HepG2 (cell line): Measurements from ENCODE around the gene TPSD1. TPM values are rescaled to one million over a fixed set of nuclear protein-coding genes. Genes with fewer than 3 reads are reported as not detected.
A peak's percentile ranks its signal among the peaks of the same experiment; 100 is the strongest.
"Not testable (repeated sequence)": the region's sequence is repeated elsewhere in the genome, so short reads cannot be mapped to it uniquely, and the experiment has no call there.

Experiments used
- ATAC-seq: fragments of 200-7000 bp; cut with Tn5 transposase; 3 replicates; pipeline ENCODE4 v1.9.1; 2020; ENCODE audit warnings: mild to moderate bottlenecking, moderate library complexity
- BruUV-seq: library from RNA; stranded (reverse); fragments of 400-500 nt; replicated peaks from 2 replicates; lab custom pipeline; 2021; lab: Mats Ljungman, UMichigan
- CTCF ChIA-PET: fragments of 300-600 bp; formaldehyde crosslinking; extraction: SDS; loops from one replicate; lab custom pipeline; 2021; ENCODE audit warnings: low total read pairs, inconsistent platforms, low intra/inter-chr PET ratio; lab: Yijun Ruan, JAX
- POLR2A ChIA-PET: fragments of 350-600 bp; sonication (Branson Sonifier 250); formaldehyde crosslinking; loops from one replicate; lab custom pipeline; 2020; ENCODE audit warnings: antibody characterized with exemption, inconsistent platforms; lab: Yijun Ruan, JAX
- DNase-seq: peaks from one replicate; pipeline ENCODE4 v3.0.0-alpha.2; 2015; ENCODE audit warnings: low spot score
- FAIRE-seq: peaks from 3 replicates; lab custom pipeline; 2011; peaks lifted over from hg19 to GRCh38; lab: Jason Lieb, UNC
- H2AFZ ChIP-seq: one replicate; pipeline ENCODE4 v1.6.1; 2011; ENCODE audit warnings: low read length, inconsistent platforms
- H3K27ac ChIP-seq: fragments of 300-600 bp; 3 replicates; pipeline ENCODE4 v1.8.0; 2011; ENCODE audit warnings: mixed run types, mild to moderate bottlenecking, mixed read lengths, low read length, inconsistent platforms; ENCODE audit not compliant: insufficient read depth; ENCODE audit errors: extremely low read length
- H3K27me3 ChIP-seq, 2 experiments: fragments of 200-600 bp in 1 of 2; 2 replicates in 1 of 2; 3 replicates in 1 of 2; pipeline versions ENCODE4 v1.6.0 to v1.8.0; 2011; ENCODE audit warnings: low read length in 2 of 2, mild to moderate bottlenecking in 2 of 2, moderate library complexity in 2 of 2, inconsistent platforms in 1 of 2; ENCODE audit not compliant: insufficient read depth in 2 of 2, control insufficient read depth in 1 of 2
- H3K36me3 ChIP-seq, 2 experiments: fragments of 200-600 bp in 1 of 2; replicated peaks in 1 of 2; 2 replicates in 1 of 2; 3 replicates in 1 of 2; pipeline versions ENCODE4 v1.5.1 to v1.8.0; 2011; ENCODE audit warnings: low read length in 2 of 2, inconsistent platforms in 1 of 2; ENCODE audit not compliant: insufficient read depth in 2 of 2, control insufficient read depth in 1 of 2
- H3K4me1 ChIP-seq: 2 replicates; pipeline ENCODE4 v1.5.1; 2012; ENCODE audit warnings: low read length, inconsistent platforms; ENCODE audit not compliant: insufficient read depth
- H3K4me2 ChIP-seq: 2 replicates; pipeline ENCODE4 v1.6.0; 2011; ENCODE audit warnings: low read depth, low read length, inconsistent platforms
- H3K4me3 ChIP-seq, 3 experiments: fragments of 200-600 bp in 1 of 3; sonication (generic), shearing (Covaris generic) in 1 of 3; replicated peaks in 1 of 3; 2 replicates each; pipeline ENCODE4 v1.5.1; 2011 to 2016; ENCODE audit warnings: low read length in 3 of 3, inconsistent platforms in 2 of 3, low read depth in 2 of 3, mild to moderate bottlenecking in 2 of 3, control low read depth in 1 of 3, mixed read lengths in 1 of 3; ENCODE audit not compliant: insufficient read depth in 1 of 3
- H3K79me2 ChIP-seq: one replicate; pipeline ENCODE4 v1.6.1; 2011; ENCODE audit warnings: low read length, inconsistent platforms; ENCODE audit not compliant: insufficient read depth
- H3K9ac ChIP-seq: 2 replicates; pipeline ENCODE4 v1.6.0; 2011; ENCODE audit warnings: mild to moderate bottlenecking, low read depth, low read length, inconsistent platforms; ENCODE audit not compliant: insufficient read depth
- H3K9me3 ChIP-seq: 2 replicates; pipeline ENCODE4 v1.5.1; 2012; ENCODE audit warnings: mild to moderate bottlenecking, low read length
- H4K20me1 ChIP-seq: 2 replicates; pipeline ENCODE4 v1.6.0; 2011; ENCODE audit warnings: inconsistent platforms, mild to moderate bottlenecking, low read length, moderate library complexity; ENCODE audit not compliant: insufficient read depth
- AHDC1 ChIP-seq: sonication (generic); formaldehyde crosslinking; IDR thresholded peaks from 2 replicates; pipeline ENCODE4 v1.5.1; 2020; ENCODE audit warnings: mild to moderate bottlenecking, missing genetic modification reagents, borderline replicate concordance
- EP300 ChIP-seq, 3 experiments: sonication (generic) in 1 of 3; formaldehyde crosslinking in 1 of 3; IDR thresholded peaks; 2 replicates each; pipeline versions ENCODE4 v1.5.1 to v1.6.1; 2011 to 2020; ENCODE audit warnings: low read depth in 2 of 3, low read length in 2 of 3, borderline replicate concordance in 1 of 3, improper control_type of control experiment in 1 of 3, mild to moderate bottlenecking in 1 of 3, missing genetic modification reagents in 1 of 3, moderate library complexity in 1 of 3
- GABPB1 ChIP-seq: IDR thresholded peaks from 2 replicates; pipeline ENCODE4 v1.6.1; 2016; ENCODE audit warnings: mild to moderate bottlenecking, missing genetic modification reagents, moderate library complexity, missing compliant biosample characterization
- GTF2F1 ChIP-seq: fragments of 150-350 bp; IDR thresholded peaks from 2 replicates; pipeline ENCODE4 v1.6.1; 2014; ENCODE audit warnings: low read length
- HNRNPL ChIP-seq: fragments of 200-400 bp; formaldehyde crosslinking; IDR thresholded peaks from 2 replicates; pipeline ENCODE4 v1.6.1; 2017; ENCODE audit warnings: mild to moderate bottlenecking, low read depth, low read length
- HOXA3 ChIP-seq: sonication (generic); formaldehyde crosslinking; IDR thresholded peaks from 2 replicates; pipeline ENCODE4 v1.5.0; 2020; ENCODE audit warnings: missing genetic modification reagents
- PHF21A ChIP-seq: sonication (generic); formaldehyde crosslinking; IDR thresholded peaks from 2 replicates; pipeline ENCODE4 v1.5.0; 2020; ENCODE audit warnings: mild to moderate bottlenecking, missing genetic modification reagents
- SOX6 ChIP-seq, 2 experiments: fragments of 450-650 bp in 1 of 2; sonication (generic) in 1 of 2; formaldehyde crosslinking in 1 of 2; IDR thresholded peaks; 2 replicates each; pipeline versions ENCODE4 v1.4.0 to v1.6.1; 2017 to 2020; ENCODE audit warnings: antibody characterized with exemption in 1 of 2, mild to moderate bottlenecking in 1 of 2, missing genetic modification reagents in 1 of 2
- TBX2 ChIP-seq: sonication (generic); formaldehyde crosslinking; IDR thresholded peaks from 2 replicates; pipeline ENCODE4 v1.5.0; 2020; ENCODE audit warnings: missing genetic modification reagents, mild to moderate bottlenecking, borderline replicate concordance
- TCF12 ChIP-seq, 2 experiments: fragments of 450-650 bp in 1 of 2; sonication (generic) in 1 of 2; formaldehyde crosslinking in 1 of 2; IDR thresholded peaks; 2 replicates each; pipeline versions ENCODE4 v1.6.1 to v1.8.0; 2017 to 2022; ENCODE audit warnings: antibody characterized with exemption in 1 of 2, mild to moderate bottlenecking in 1 of 2, missing genetic modification reagents in 1 of 2, moderate library complexity in 1 of 2
- TEAD3 ChIP-seq: optimal IDR thresholded peaks from 2 replicates; pipeline ENCODE3; 2016; ENCODE audit warnings: borderline replicate concordance
- THAP11 ChIP-seq: IDR thresholded peaks from 2 replicates; pipeline ENCODE4 v1.6.1; 2016; ENCODE audit warnings: missing biosample characterization, missing genetic modification reagents
- ZFY ChIP-seq: sonication (generic); formaldehyde crosslinking; IDR thresholded peaks from 2 replicates; pipeline ENCODE4 v1.4.0; 2020; ENCODE audit warnings: missing genetic modification reagents
- ZNF160 ChIP-seq: sonication (generic); formaldehyde crosslinking; IDR thresholded peaks from 2 replicates; pipeline ENCODE4 v1.8.0; 2022; ENCODE audit warnings: mild to moderate bottlenecking, inconsistent platforms, missing genetic modification reagents
- ZNF430 ChIP-seq: sonication (generic); formaldehyde crosslinking; IDR thresholded peaks from 2 replicates; pipeline ENCODE4 v1.9.0; 2021; ENCODE audit warnings: mild to moderate bottlenecking, missing genetic modification reagents
- ZNF556 ChIP-seq: sonication (generic); formaldehyde crosslinking; IDR thresholded peaks from 2 replicates; pipeline ENCODE4 v1.4.0; 2020; ENCODE audit warnings: mild to moderate bottlenecking, missing genetic modification reagents, borderline replicate concordance
- ZSCAN21 ChIP-seq: sonication (generic); formaldehyde crosslinking; IDR thresholded peaks from 2 replicates; pipeline ENCODE4 v1.8.0; 2022; ENCODE audit warnings: mild to moderate bottlenecking, missing genetic modification reagents, moderate library complexity, borderline replicate concordance
- WGBS: methylation state at CpG from one replicate; pipeline ENCODE4 v1.1.6; 2017; ENCODE audit warnings: low lambda C conversion rate; 5-methylcytosine and 5-hydroxymethylcytosine counted together
- in situ Hi-C: cut with HindIII; loops from 2 replicates; pipeline ENCODE4 v1.10.0; 2017; ENCODE audit warnings: low pct_unique_long_range_greater_than_20kb; ENCODE audit not compliant: extremely low pct_ligation_motif_present
- intact Hi-C: fragments of 100-400 bp; cut with micrococcal nuclease; formaldehyde crosslinking; loops from one replicate; pipeline ENCODE4 v1.10.0; 2022; ENCODE audit not compliant: unreplicated experiment
- polyA plus RNA-seq, 8 experiments: library from polyadenylated mRNA; depleted of rRNA in 3 of 8; stranded (reverse) in 7 of 8; unstranded in 1 of 8; fragments of >200 nt; fragmentation: Illumina TruSeq in 4 of 8; extraction: Trizol in 4 of 8; gene quantifications; 2 replicates each; pipeline versions ENCODE4 v1.2.1 to v1.2.3, GENCODE V29; 2011 to 2016; ENCODE audit warnings: low read depth in 4 of 8, missing spikeins in 1 of 8, mixed read lengths in 1 of 8; ENCODE audit not compliant: insufficient read depth in 1 of 8
- total RNA-seq, 5 experiments: library from RNA; depleted of rRNA; stranded (reverse); fragments of >200 nt; fragmentation: Illumina TruSeq; extraction: Trizol; gene quantifications; 2 replicates each; pipeline ENCODE4 v1.2.3, GENCODE V29; 2016; ENCODE audit warnings: low read depth in 1 of 5

Gene TPSD1
- total and polyA plus RNA-seq, 2 of the 13 experiments (the other 11 are each of a cell fraction or from before 2014, with no cell fraction given), result not detected

DNA sequence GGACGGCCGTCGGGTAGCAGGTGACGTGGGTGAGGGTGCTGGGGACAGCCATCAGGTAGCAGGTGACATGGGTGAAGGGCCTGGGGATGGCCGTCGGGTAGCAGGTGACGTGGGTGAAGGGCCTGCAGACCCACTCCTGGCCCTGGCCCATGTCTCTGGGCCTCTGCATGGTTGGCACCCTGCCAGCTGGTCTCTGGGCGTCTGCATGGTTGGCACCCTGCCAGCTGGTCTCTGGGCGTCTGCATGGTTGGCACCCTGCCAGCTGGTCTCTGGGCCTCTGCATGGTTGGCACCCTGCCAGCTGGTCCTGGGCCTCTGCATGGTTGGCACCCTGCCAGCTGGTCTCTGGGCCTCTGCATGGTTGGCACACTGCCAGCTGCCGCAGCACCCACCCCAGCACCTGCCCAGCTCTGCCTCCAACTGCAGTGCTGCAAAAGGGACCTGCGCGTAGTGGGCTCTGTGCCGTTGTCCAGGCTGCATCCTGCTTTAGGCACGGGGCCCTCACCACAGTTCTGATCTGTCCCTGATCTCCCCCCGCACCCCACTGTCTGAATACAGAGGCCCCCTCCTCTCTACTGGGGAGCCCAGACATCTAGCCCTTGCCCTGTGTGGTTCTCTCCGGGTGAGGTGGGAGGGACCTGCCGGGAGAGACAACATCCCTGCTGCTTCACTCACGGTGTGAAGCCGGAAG is 16.0 kb downstream of the TPSD1 start:
- H3K79me2 ChIP-seq; H4K20me1 ChIP-seq; CTCF ChIA-PET; FAIRE-seq; H3K9me3 ChIP-seq; H3K27ac ChIP-seq; H3K36me3 ChIP-seq; intact Hi-C loops; DNase-seq; in situ Hi-C loops; H3K4me3 ChIP-seq; POLR2A ChIA-PET; H3K9ac ChIP-seq; H2AFZ ChIP-seq; BruUV-seq; H3K4me2 ChIP-seq; TF ChIP-seq TCF12 (IDR thresholded peaks at IDR 0.05); SOX6 (IDR thresholded peaks at IDR 0.05); EP300 (CRISPR knock-in tag; IDR thresholded peaks at IDR 0.05; ENCODE audit: borderline replicate concordance): not testable (repeated sequence)
- WGBS, result 5% methylated on average over 4 of the region's 19 CpGs
- ATAC-seq, result peak; percentile 61
- H3K4me1 ChIP-seq, result peaks cover 11% of the 10 kb centered on the region; the same call in 1 of the 2 replicates
- H3K27me3 ChIP-seq, result peaks cover 5 to 41% of the 10 kb centered on the region in 2 experiments
- TF ChIP-seq TCF12 (CRISPR knock-in tag; IDR thresholded peaks at IDR 0.05) (0 out of 2 replicates have a peak, but pooled peaks have one; percentile 44), GTF2F1 (peak; percentile 85), GABPB1 (CRISPR knock-in tag) (0 out of 2 replicates have a peak, but pooled peaks have one; percentile 44), HOXA3 (CRISPR knock-in tag) (0 out of 2 replicates have a peak, but pooled peaks have one; percentile 14), SOX6 (CRISPR knock-in tag; IDR thresholded peaks at IDR 0.05) (peak; percentile 56), ZNF160 (CRISPR knock-in tag) (0 out of 2 replicates have a peak, but pooled peaks have one; percentile 27), PHF21A (CRISPR knock-in tag) (peak; percentile 35; the same call in 1 of the 2 replicates), ZNF430 (CRISPR knock-in tag) (0 out of 2 replicates have a peak, but pooled peaks have one; percentile 24), EP300 (IDR thresholded peaks at IDR 0.05; ENCODE audit: low read depth in 2 of 2, low read length in 2 of 2) (peak in 1 of 2 experiments; percentile 49; a peak in 1 of 4 replicates), ZFY (CRISPR knock-in tag) (0 out of 2 replicates have a peak, but pooled peaks have one; percentile 20), ZNF556 (CRISPR knock-in tag) (peak; percentile 31; the same call in 1 of the 2 replicates), TBX2 (CRISPR knock-in tag) (0 out of 2 replicates have a peak, but pooled peaks have one; percentile 37), AHDC1 (CRISPR knock-in tag) (peak; percentile 33; the same call in 1 of the 2 replicates), TEAD3 (CRISPR knock-in tag) (peak; percentile 19), HNRNPL (peak; percentile 86), ZSCAN21 (CRISPR knock-in tag) (0 out of 2 replicates have a peak, but pooled peaks have one; percentile 46), THAP11 (CRISPR knock-in tag) (0 out of 2 replicates have a peak, but pooled peaks have one; percentile 30)
